ENCODE data around the gene ISYNA1. TPM values are rescaled to one million over a fixed set of nuclear protein-coding genes. Genes with fewer than 3 reads are reported as not detected.
A peak's percentile ranks its signal among the peaks of the same experiment; 100 is the strongest.

The ISYNA1 gene
- total RNA-seq, 4 donors from 2014 or later, result 5.3 to 26.4 (median 14.0) TPM

DNA sequence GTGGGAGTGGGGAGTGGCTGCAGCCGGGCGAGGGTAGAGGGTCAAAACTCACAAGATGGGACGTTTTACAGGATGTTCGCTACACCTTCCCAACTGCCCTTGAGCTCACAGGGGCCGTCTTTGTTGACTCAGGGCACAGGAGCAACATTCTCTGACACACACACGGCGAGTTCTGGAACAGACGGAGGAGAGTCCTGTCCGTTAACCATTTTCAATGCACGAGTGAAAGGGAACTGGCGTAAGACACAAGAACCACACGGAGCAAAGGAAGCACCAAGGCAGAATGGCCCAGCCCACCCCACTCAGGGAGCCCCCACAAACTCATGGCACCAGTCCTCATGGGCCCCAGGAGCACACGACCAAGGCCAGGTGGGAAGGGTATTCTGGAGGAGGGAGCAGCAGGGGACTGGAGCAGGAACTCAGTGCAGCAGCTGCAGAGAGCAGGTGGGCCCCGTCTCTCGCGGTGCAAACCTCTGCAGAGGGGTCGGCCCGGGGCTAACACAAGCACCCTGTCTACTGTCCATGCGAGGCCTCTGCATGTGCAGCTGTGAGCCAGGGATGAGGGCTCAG is 37.9 kb upstream of the ISYNA1 start:
- DNase-seq, result no peak
- Histone ChIP-seq H3K9me3 (no peaks in the 10 kb centered on the region), H3K4me1 (peaks cover 2 to 78% (median 26%) of the 10 kb centered on the region in 4 donors), H3K36me3 (peaks cover 0 to 14% (median 0%) of the 10 kb centered on the region in 3 donors), H3K27ac (peak overlapping the region in 3 of 4 donors; percentile 32 to 79 (median 65)), H3K4me3 (no peak overlapping the region), H3K27me3 (no peaks in the 10 kb centered on the region)
- TF ChIP-seq POLR2A (IDR thresholded peaks at IDR 0.05) (no peak), CTCF (IDR thresholded peaks at IDR 0.05) (no peak)

GRCh38 chr19:18475004-18475453 is 37.1 kb upstream of the ISYNA1 start:
- Histone ChIP-seq H3K4me1 (peaks cover 2 to 78% (median 27%) of the 10 kb centered on the region in 4 donors), H3K27me3 (no peaks in the 10 kb centered on the region), H3K27ac (peak overlapping the region; percentile 15 to 79 (median 48)), H3K36me3 (peaks cover 0 to 21% (median 0%) of the 10 kb centered on the region in 3 donors), H3K9me3 (no peaks in the 10 kb centered on the region), H3K4me3 (no peak overlapping the region)
- TF ChIP-seq CTCF (IDR thresholded peaks at IDR 0.05) (no peak), POLR2A (IDR thresholded peaks at IDR 0.05) (no peak)
- no peak for DNase-seq

- Histone ChIP-seq H3K27me3 (no peaks in the 10 kb centered on the region), H3K4me1 (peaks cover 2 to 78% (median 23%) of the 10 kb centered on the region in 4 donors), H3K27ac (peak overlapping the region; percentile 15 to 79 (median 56)), H3K4me3 (no peak overlapping the region), H3K36me3 (peaks cover 0 to 21% (median 0%) of the 10 kb centered on the region in 3 donors), H3K9me3 (no peaks in the 10 kb centered on the region)
- TF ChIP-seq CTCF (IDR thresholded peaks at IDR 0.05) (no peak), POLR2A (IDR thresholded peaks at IDR 0.05) (no peak)
- no peak for DNase-seq
Observed at GRCh38 chr19:18474366-18474887, 36.5 kb upstream of the ISYNA1 start.

DNA sequence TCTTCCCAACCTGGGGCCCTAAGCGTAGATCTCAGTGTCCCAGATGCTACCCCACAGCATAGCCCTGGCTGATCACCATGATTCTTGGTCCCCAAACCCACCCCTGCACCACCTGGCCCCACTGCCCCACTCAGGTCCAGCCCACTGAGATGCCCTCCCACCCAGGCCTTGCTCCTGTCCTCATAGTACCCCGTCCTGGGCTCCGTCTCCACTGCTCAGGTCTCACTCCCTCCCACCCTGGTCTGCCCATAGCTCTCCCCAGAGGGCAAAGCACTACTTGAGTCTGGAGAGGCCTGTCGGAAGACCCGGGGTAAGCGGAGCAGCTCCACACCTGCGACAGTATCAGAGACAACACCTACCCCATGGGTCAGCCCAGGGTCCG is 35.8 kb upstream of the ISYNA1 start:
- peak overlapping the region; percentile 47 to 79 (median 56) for H3K27ac ChIP-seq
- H3K27me3 ChIP-seq, result no peaks in the 10 kb centered on the region
- peaks cover 2 to 75% (median 15%) of the 10 kb centered on the region in 4 donors for H3K4me1 ChIP-seq
- no peaks in the 10 kb centered on the region for H3K9me3 ChIP-seq
- H3K36me3 ChIP-seq, result peaks cover 0 to 21% (median 0%) of the 10 kb centered on the region in 3 donors
- H3K4me3 ChIP-seq, result no peak overlapping the region
- TF ChIP-seq CTCF (IDR thresholded peaks at IDR 0.05), result no peak
- no peak for TF ChIP-seq POLR2A (IDR thresholded peaks at IDR 0.05)
- no peak for DNase-seq

- Histone ChIP-seq H3K4me3 (no peak overlapping the region), H3K4me1 (peaks cover 2 to 69% (median 13%) of the 10 kb centered on the region in 4 donors), H3K27me3 (no peaks in the 10 kb centered on the region), H3K27ac (peak overlapping the region; percentile 24 to 79 (median 56)), H3K36me3 (peaks cover 0 to 21% (median 0%) of the 10 kb centered on the region in 3 donors), H3K9me3 (no peaks in the 10 kb centered on the region)
- no peak for DNase-seq
- TF ChIP-seq CTCF (IDR thresholded peaks at IDR 0.05), result no peak
- no peak for TF ChIP-seq POLR2A (IDR thresholded peaks at IDR 0.05)
Observed at GRCh38 chr19:18473003-18473705, 35.2 kb upstream of the ISYNA1 start.

All from Peyer's patch (tissue), 4 donors.